A673 (cell line): ENCODE measurements around the gene STPG4. TPM values are rescaled to one million over a fixed set of nuclear protein-coding genes. Genes with fewer than 3 reads are reported as not detected.

Experiments
- BruUV-seq: library from RNA; stranded (reverse); fragments of 400-500 nt; replicated peaks from 2 replicates; lab custom pipeline; 2021; lab: Mats Ljungman, UMichigan
- CTCF ChIA-PET: fragments of 300-600 bp; sonication (Branson Sonifier 250); formaldehyde crosslinking; loops from one replicate; lab custom pipeline; 2022; ENCODE audit warnings: antibody characterized with exemption; lab: Charles Lee
- POLR2A ChIA-PET: fragments of 300-600 bp; sonication (Branson Sonifier 250); formaldehyde crosslinking; loops from one replicate; lab custom pipeline; 2022; ENCODE audit warnings: antibody characterized with exemption; ENCODE audit not compliant: low non-redundant PET; lab: Charles Lee
- DNase-seq: peaks from one replicate; pipeline ENCODE4 v3.0.0-alpha.2; 2015; ENCODE audit warnings: low spot score
- H3K27ac ChIP-seq: fragments of 200-600 bp; sonication (generic); 2 replicates; pipeline ENCODE4 v1.5.1; 2016; ENCODE audit warnings: mixed run types, low read depth, mild to moderate bottlenecking, mixed read lengths, antibody characterized with exemption, low read length; ENCODE audit not compliant: poor library complexity, severe bottlenecking
- H3K27me3 ChIP-seq: fragments of 200-600 bp; sonication (generic); replicated peaks from 2 replicates; pipeline ENCODE4 v1.6.1; 2017; ENCODE audit warnings: mixed run types, low read depth, mild to moderate bottlenecking, mixed read lengths, antibody characterized with exemption, low read length; ENCODE audit not compliant: insufficient read depth, poor library complexity
- H3K36me3 ChIP-seq: fragments of 200-600 bp; sonication (generic); 2 replicates; pipeline ENCODE4 v1.6.1; 2016; ENCODE audit warnings: mixed run types, mild to moderate bottlenecking, mixed read lengths, antibody characterized with exemption, low read length; ENCODE audit not compliant: insufficient read depth, poor library complexity, severe bottlenecking
- H3K4me1 ChIP-seq: fragments of 200-600 bp; sonication (generic); 2 replicates; pipeline ENCODE4 v1.6.1; 2017; ENCODE audit warnings: mixed run types, mild to moderate bottlenecking, mixed read lengths, antibody characterized with exemption, low read length; ENCODE audit not compliant: insufficient read depth, poor library complexity, severe bottlenecking
- H3K4me3 ChIP-seq: fragments of 200-600 bp; sonication (generic); 2 replicates; pipeline ENCODE4 v1.5.1; 2016; ENCODE audit warnings: low read depth, mixed run types, mild to moderate bottlenecking, mixed read lengths, low read length; ENCODE audit not compliant: poor library complexity, severe bottlenecking
- H3K9me3 ChIP-seq: fragments of 200-600 bp; sonication (generic); 2 replicates; pipeline ENCODE4 v1.6.1; 2016; ENCODE audit warnings: mixed run types, low read depth, mild to moderate bottlenecking, mixed read lengths, antibody characterized with exemption, low read length; ENCODE audit not compliant: poor library complexity, severe bottlenecking
- CTCF ChIP-seq: fragments of 300-800, 200-600 bp; sonication (generic); conservative IDR thresholded peaks from 2 replicates; pipeline ENCODE4 v1.5.1; 2017; ENCODE audit warnings: low read depth, mild to moderate bottlenecking, antibody characterized with exemption, low read length, moderate library complexity, mixed read lengths
- EZH2 ChIP-seq: fragments of 200-600 bp; sonication (generic); IDR thresholded peaks from 2 replicates; pipeline ENCODE4 v1.6.1; 2017; ENCODE audit warnings: borderline replicate concordance, low read depth, mild to moderate bottlenecking, mixed read lengths, antibody characterized with exemption, low read length; ENCODE audit not compliant: poor library complexity, severe bottlenecking
- intact Hi-C: fragments of 100-400 bp; cut with micrococcal nuclease; formaldehyde crosslinking; loops from one replicate; pipeline ENCODE4 v1.10.0; 2022; ENCODE audit not compliant: unreplicated experiment
- total RNA-seq: library from RNA; stranded (reverse); gene quantifications from 2 replicates; pipeline ENCODE4 v1.2.3, GENCODE V29; 2021

The STPG4 gene
- total RNA-seq, 1 experiment from 2014 or later = 0.75 TPM

- peaks cover under 1% of the 10 kb centered on the region for H3K4me1 ChIP-seq
- H3K4me3 ChIP-seq = no peak overlapping the region
- H3K27me3 ChIP-seq = no peaks in the 10 kb centered on the region
- CTCF ChIA-PET = no interaction called here
- DNase-seq = no peak
- BruUV-seq = no TSS peak
- TF ChIP-seq EZH2 (no peak), CTCF (no peak)
- POLR2A ChIA-PET = no interaction called here
- no peak overlapping the region for H3K27ac ChIP-seq
- H3K36me3 ChIP-seq = no peaks in the 10 kb centered on the region
- intact Hi-C loops = no loop called here
- no peaks in the 10 kb centered on the region for H3K9me3 ChIP-seq
Measured at GRCh38 chr2:47050762-47051161, 104.3 kb downstream of the STPG4 start.

GRCh38 chr2:47050021-47050760, 104.9 kb downstream of the STPG4 start:
- H3K27ac ChIP-seq = no peak overlapping the region
- no peaks in the 10 kb centered on the region for H3K4me1 ChIP-seq
- H3K9me3 ChIP-seq = no peaks in the 10 kb centered on the region
- intact Hi-C loops = no loop called here
- BruUV-seq = no TSS peak
- POLR2A ChIA-PET = no interaction called here
- no peak for TF ChIP-seq EZH2
- no peak for TF ChIP-seq CTCF
- no peak overlapping the region for H3K4me3 ChIP-seq
- no peaks in the 10 kb centered on the region for H3K27me3 ChIP-seq
- CTCF ChIA-PET = no interaction called here
- no peak for DNase-seq
- no peaks in the 10 kb centered on the region for H3K36me3 ChIP-seq

- ChIA-PET CTCF (no interaction called here), POLR2A (no interaction called here)
- intact Hi-C loops = no loop called here
- no TSS peak for BruUV-seq
- H3K27ac ChIP-seq = no peak overlapping the region
- DNase-seq = no peak
- no peaks in the 10 kb centered on the region for H3K9me3 ChIP-seq
- H3K36me3 ChIP-seq = no peaks in the 10 kb centered on the region
- H3K4me1 ChIP-seq = no peaks in the 10 kb centered on the region
- H3K27me3 ChIP-seq = no peaks in the 10 kb centered on the region
- no peak overlapping the region for H3K4me3 ChIP-seq
- TF ChIP-seq CTCF (no peak), EZH2 (no peak)
Measured at GRCh38 chr2:47049502-47049901, 105.6 kb downstream of the STPG4 start.
